Measurements from ENCODE around the gene MPPED2. TPM values are rescaled to one million over a fixed set of nuclear protein-coding genes. Genes with fewer than 3 reads are reported as not detected.

Gene MPPED2
- polyA plus RNA-seq, 1 donor (not counting 4 experiments of a cell fraction or from before 2014, with no cell fraction given) = not detected

- Histone ChIP-seq H3K4me1 (ENCODE audit: control insufficient read depth, extremely low read depth, insufficient read depth, low read length) (no peaks in the 10 kb centered on the region), H3K4me3 (ENCODE audit: control insufficient read depth in 2 of 3, extremely low read depth in 1 of 3, insufficient read depth in 2 of 3, low read depth in 1 of 3, low read length in 3 of 3) (no peak overlapping the region), H3K4me2 (ENCODE audit: control insufficient read depth, extremely low read depth, insufficient read depth, low read depth, low read length) (no peak overlapping the region), H2AFZ (ENCODE audit: control insufficient read depth, low read length) (no peak overlapping the region), H4K20me1 (ENCODE audit: control insufficient read depth, extremely low read depth, insufficient read depth, low read length) (no peaks in the 10 kb centered on the region), H3K9me1 (ENCODE audit: control insufficient read depth, extremely low read depth, insufficient read depth, low read length) (no peaks in the 10 kb centered on the region), H3K36me3 (ENCODE audit: control insufficient read depth in 2 of 2, extremely low read depth in 1 of 2, insufficient read depth in 2 of 2, low read length in 2 of 2) (no peaks in the 10 kb centered on the region), H3K9ac (ENCODE audit: control insufficient read depth, extremely low read depth, insufficient read depth, low read length) (no peak overlapping the region), H3K27me3 (ENCODE audit: control insufficient read depth, extremely low read depth, insufficient read depth, low read length) (no peaks in the 10 kb centered on the region), H3K9me3 (ENCODE audit: control insufficient read depth, low read depth, low read length) (no peaks in the 10 kb centered on the region), H3K27ac (ENCODE audit: control insufficient read depth, insufficient read depth, low read length) (no peak overlapping the region), H3K79me2 (ENCODE audit: control insufficient read depth, insufficient read depth, low read length) (no peaks in the 10 kb centered on the region)
- dilution Hi-C loops (cut with MboI; ENCODE audit: extremely low pct_ligation_motif_present, low sequenced_read_pairs) = no loop called here
- FAIRE-seq (no peak), DNase-seq (ENCODE audit: low read depth, low spot score) (no peak)
- TF ChIP-seq EZH2 (IDR thresholded peaks at IDR 0.05; ENCODE audit: low read length) (no peak), CTCF (optimal IDR thresholded peaks at IDR 0.05 in 1 of 3, IDR thresholded peaks at IDR 0.05 in 1 of 3, conservative IDR thresholded peaks at IDR 0.05 in 1 of 3; ENCODE audit: extremely low read depth in 1 of 3, insufficient read depth in 2 of 3, low read length in 3 of 3) (no peak)
Observed at GRCh38 chr11:30631148-30631547, 45.0 kb upstream of the MPPED2 start.

- H3K9me1 ChIP-seq (ENCODE audit: control insufficient read depth, extremely low read depth, insufficient read depth, low read length) = no peaks in the 10 kb centered on the region
- no peak overlapping the region for H3K9ac ChIP-seq (ENCODE audit: control insufficient read depth, extremely low read depth, insufficient read depth, low read length)
- no peaks in the 10 kb centered on the region for H3K9me3 ChIP-seq (ENCODE audit: control insufficient read depth, low read depth, low read length)
- H3K4me3 ChIP-seq (ENCODE audit: control insufficient read depth in 2 of 3, extremely low read depth in 1 of 3, insufficient read depth in 2 of 3, low read depth in 1 of 3, low read length in 3 of 3) = no peak overlapping the region
- H3K27ac ChIP-seq (ENCODE audit: control insufficient read depth, insufficient read depth, low read length) = no peak overlapping the region
- no peaks in the 10 kb centered on the region for H3K36me3 ChIP-seq (ENCODE audit: control insufficient read depth in 2 of 2, extremely low read depth in 1 of 2, insufficient read depth in 2 of 2, low read length in 2 of 2)
- TF ChIP-seq EZH2 (IDR thresholded peaks at IDR 0.05; ENCODE audit: low read length) (no peak), CTCF (optimal IDR thresholded peaks at IDR 0.05 in 1 of 3, IDR thresholded peaks at IDR 0.05 in 1 of 3, conservative IDR thresholded peaks at IDR 0.05 in 1 of 3; ENCODE audit: extremely low read depth in 1 of 3, insufficient read depth in 2 of 3, low read length in 3 of 3) (no peak)
- FAIRE-seq = no peak
- no peak overlapping the region for H2AFZ ChIP-seq (ENCODE audit: control insufficient read depth, low read length)
- no peaks in the 10 kb centered on the region for H4K20me1 ChIP-seq (ENCODE audit: control insufficient read depth, extremely low read depth, insufficient read depth, low read length)
- H3K4me2 ChIP-seq (ENCODE audit: control insufficient read depth, extremely low read depth, insufficient read depth, low read depth, low read length) = no peak overlapping the region
- H3K4me1 ChIP-seq (ENCODE audit: control insufficient read depth, extremely low read depth, insufficient read depth, low read length) = no peaks in the 10 kb centered on the region
- DNase-seq (ENCODE audit: low read depth, low spot score) = no peak
- no peaks in the 10 kb centered on the region for H3K79me2 ChIP-seq (ENCODE audit: control insufficient read depth, insufficient read depth, low read length)
- dilution Hi-C loops (cut with MboI; ENCODE audit: extremely low pct_ligation_motif_present, low sequenced_read_pairs) = no loop called here
- no peaks in the 10 kb centered on the region for H3K27me3 ChIP-seq (ENCODE audit: control insufficient read depth, extremely low read depth, insufficient read depth, low read length)
Observed at GRCh38 chr11:30619767-30620166, 33.6 kb upstream of the MPPED2 start.

Measured in keratinocyte (primary cell).